ENCODE measurements around the gene CEACAM20.

GRCh38 chr19:44498988-44499387, 30.5 kb downstream of the CEACAM20 start:
- TF ChIP-seq, protein P1, sequence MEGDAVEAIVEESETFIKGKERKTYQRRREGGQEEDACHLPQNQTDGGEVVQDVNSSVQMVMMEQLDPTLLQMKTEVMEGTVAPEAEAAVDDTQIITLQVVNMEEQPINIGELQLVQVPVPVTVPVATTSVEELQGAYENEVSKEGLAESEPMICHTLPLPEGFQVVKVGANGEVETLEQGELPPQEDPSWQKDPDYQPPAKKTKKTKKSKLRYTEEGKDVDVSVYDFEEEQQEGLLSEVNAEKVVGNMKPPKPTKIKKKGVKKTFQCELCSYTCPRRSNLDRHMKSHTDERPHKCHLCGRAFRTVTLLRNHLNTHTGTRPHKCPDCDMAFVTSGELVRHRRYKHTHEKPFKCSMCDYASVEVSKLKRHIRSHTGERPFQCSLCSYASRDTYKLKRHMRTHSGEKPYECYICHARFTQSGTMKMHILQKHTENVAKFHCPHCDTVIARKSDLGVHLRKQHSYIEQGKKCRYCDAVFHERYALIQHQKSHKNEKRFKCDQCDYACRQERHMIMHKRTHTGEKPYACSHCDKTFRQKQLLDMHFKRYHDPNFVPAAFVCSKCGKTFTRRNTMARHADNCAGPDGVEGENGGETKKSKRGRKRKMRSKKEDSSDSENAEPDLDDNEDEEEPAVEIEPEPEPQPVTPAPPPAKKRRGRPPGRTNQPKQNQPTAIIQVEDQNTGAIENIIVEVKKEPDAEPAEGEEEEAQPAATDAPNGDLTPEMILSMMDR (IDR thresholded peaks at IDR 0.05 in 2 of 3, conservative IDR thresholded peaks at IDR 0.05 in 1 of 3; ENCODE audit: control insufficient read depth in 2 of 3, extremely low read depth in 1 of 3, insufficient read depth in 1 of 3, low read depth in 3 of 3, low read length in 3 of 3), result no peak
- TF ChIP-seq MTA2 (IDR thresholded peaks at IDR 0.05; ENCODE audit: low read depth) (no peak), RFX5 (IDR thresholded peaks at IDR 0.05; ENCODE audit: low read depth, low read length) (no peak)

Measured in GM12878 (cell line).